ENCODE measurements around the gene C17orf100.

C17orf100 gene

DNA sequence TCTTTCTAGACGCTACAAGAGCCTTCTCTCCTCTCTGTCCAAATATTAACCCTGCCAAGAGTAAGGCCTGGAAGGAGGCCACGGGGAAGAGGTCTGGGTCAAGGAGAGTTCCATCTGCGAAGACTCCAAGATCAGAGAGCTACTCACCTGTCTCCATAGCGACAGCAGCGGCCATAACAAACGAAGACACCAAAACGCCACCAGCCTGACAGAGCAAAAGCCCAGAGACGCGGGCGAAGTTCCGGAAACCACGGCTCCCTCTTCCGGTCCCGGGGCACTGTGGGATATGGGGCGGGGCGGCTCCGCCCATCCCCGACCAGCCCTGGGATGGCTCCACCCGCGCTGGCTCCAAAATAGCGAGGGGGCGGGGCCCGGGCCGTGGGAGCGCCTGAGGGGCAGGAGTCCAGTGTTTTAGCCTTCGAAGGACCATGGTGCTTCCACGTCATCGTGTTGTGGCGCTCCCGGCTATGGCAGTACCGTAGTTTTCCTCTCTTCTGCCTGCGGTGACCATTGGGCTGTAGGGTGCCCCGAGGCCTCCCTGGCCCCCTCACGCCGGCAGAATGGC is at the start of gene C17orf100, which contains the start of gene MED31:
Gene C17orf100, plus strand, starts transcription at position 409 of the 565 bp plus-strand sequence. Its CDS starts 152 bp downstream, at position 561.
Gene MED31, minus strand, starts transcription at position 252 of the 565 bp plus-strand sequence. Its CDS starts 77 bp downstream, at position 175.
- DNase-seq, result peak; percentile 97

DNA sequence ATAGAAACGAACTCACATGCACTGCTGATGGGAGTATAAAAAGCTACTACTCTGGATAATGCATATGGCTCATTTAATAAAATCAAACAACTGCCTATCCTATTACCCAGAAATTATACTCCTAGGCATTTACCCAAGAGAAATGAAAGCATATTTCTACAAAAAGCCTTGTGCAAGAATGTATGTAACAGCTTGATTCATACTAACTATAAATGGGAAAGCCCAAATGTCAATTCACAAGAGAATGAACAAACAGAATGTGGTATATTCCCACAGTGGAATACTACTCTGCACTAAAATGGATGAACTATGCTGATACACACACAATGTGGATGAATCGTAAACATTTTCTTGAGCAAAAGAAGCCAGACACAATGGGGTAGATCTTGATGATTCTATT is 49.4 kb upstream of the C17orf100 start:
- no peak for DNase-seq

DNA sequence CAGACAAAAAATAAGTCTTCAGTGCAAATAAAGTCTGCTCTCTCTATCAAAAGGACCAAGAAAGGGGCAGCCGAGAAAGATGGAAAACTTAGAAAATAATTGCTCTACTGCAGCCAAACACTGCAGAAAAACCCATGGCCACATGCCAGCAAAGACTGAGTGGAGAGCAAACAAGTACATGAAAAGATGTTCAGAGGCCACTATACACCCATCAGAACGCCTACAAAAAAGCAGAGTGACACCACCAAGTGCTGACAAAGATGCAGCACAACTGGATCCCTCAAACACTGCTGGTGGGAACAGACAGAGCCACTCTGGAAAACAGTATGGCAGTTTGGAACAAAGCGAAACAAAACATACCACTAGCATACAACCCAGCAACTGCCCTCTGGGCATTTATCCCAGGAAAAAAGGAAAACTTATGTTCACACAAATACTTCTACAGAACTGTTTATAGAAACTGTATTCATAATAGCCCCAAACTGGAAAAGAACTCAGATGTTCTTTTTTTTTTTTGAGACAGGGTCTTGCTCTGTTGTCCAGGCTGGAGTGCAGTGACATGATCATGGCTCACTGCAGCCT is 47.7 kb upstream of the C17orf100 start:
- DNase-seq, result no peak

DNA sequence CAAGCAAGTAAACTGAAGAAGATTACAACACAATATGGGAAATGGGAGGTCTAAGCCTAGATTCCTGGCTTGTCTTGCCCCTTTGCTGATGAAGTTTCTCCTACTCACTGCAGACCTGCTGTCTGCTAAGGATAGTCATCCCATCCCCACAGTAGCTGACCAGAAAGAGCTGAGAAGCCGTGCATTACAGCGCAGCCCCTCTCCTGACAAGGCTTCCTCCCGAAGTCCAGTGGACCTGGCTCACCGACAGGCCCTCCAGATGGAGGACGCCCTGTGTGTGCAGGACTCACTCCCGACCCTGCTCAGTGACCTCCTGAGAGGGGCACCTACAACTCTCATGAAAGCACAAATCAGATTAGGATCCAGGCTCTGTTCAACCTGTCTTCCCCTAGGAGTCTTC is 46.4 kb upstream of the C17orf100 start:
- DNase-seq, result no peak

DNA sequence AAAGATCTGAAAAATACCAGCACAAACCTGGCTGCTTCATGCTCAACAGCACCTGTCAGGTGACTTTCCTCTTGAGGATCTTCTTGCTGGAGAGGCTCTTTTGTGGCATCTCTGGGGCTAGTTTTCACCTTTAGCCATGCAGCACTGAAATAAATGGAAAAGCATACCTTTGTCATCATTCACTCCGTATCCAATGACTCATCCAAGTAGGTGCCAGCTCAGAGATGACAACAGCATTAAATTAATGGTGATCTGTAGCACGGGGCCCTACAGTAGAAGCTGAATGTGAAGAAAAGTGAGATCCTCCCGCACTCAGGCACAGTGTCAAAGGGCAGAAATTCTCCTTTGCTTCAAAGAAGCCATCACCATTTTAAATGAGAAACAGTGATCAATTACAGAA is 43.2 kb upstream of the C17orf100 start:
- no peak for DNase-seq

DNA sequence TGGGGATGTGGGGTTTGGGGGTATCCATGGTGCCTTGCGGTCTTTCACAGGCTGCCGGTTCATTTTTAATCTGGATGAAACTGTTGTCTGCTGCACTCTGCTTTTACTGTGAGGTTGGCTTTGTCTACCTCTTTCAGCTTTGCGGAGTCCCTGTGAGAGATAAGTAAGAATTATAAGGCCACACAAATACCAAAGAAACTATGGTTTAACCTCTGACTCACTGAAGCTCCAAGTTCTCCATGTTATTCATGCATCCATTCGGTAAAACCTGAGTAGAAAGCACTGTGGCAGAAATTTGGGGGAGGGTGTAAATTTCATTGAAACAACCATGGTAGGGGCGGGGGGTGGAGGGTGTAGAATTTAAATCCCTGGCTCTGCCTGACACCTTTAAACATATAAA is 41.6 kb upstream of the C17orf100 start:
- DNase-seq, result no peak

DNA sequence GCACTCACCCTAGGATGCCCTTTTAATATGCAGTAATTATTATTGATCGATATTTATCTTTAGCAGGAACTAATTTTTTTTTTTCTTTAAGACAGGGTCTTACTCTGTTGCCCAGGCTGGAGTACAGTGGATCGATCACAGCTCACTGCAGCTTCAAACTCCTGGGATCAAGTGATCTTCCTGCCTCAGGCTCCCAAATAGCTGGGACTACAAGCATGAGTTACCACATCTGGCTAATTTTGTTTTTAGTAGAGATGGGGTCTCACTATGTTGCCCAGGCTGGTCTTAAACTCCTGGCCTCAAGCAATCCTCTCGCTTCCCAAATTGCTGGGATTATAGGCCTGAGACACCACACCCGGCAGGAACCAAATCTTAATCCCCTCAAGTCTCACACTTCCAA is 40.3 kb upstream of the C17orf100 start:
- no peak for DNase-seq

DNA sequence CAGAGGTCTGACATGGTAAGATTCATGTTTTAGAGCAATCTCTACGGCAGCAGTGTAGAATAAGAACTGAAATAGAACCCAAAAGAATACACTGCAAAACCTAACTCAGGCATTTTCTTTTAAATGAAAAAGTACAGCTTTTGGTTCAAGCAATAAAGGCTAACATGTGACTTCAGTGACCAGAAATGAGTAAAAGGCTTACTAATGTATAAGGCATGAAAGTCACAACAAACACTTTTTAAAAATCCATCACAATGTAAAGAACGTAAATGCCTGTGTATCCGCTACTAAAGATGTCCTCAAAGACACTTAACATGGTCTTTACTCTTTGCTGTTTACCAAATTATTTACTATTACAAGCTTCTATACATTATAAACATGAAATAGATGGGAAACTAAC is 27.6 kb upstream of the C17orf100 start:
- no peak for DNase-seq

DNA sequence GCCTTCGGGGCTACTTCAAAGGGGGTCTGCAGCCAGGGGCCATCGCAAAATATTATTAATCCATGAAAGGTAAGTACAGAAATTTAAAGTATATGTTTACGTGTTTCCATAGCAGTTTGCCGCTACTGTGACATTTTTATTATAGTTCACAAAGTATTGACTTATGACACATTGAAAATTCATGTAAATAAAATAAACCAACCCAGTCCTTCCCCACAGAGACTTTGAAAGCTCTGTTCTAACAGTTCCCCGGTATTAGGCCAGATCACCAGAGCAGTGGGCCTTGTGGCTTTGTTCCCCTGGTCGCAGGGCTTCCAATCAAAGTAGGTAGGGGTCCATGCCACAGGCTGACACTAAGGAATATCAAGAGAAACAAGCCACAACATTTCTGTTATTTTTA is 24.9 kb upstream of the C17orf100 start:
- DNase-seq, result no peak

DNA sequence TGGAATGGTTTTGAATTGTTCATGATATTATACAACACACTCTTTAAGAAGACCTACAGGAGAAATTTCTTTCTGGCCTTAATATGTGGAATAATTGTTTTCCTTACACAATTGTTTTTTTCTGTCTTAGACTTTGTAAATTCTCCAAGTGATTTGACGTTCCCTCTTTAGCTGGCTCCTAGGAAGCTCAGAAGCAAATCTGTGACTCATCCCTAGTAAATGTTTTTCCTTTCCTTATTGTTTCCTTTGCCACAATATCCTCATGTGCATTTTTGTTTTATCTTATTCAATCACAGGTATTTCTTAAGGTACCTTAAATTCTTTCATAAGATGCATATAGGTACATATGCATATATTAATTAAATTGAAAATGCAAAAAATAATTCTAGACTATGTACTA is 24.5 kb upstream of the C17orf100 start:
- DNase-seq, result no peak

DNA sequence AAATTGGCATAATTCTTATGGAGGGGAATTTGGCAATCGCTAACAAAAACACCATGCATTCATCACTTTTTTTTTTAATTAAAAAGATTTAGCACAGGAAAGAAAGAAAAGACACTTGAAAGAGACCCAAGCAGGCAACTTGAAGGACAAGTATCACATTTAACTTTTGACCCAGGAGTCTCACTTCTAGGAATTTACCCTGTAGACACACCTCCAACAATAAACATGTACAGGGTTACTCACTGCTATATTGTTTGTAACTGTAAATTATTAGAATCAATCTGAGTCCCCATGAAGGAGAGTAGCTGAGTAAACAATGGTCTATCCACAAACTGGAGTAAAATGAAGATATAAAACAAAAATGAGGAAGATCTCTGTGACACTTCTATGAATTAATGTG is 21.2 kb upstream of the C17orf100 start:
- no peak for DNase-seq

DNA sequence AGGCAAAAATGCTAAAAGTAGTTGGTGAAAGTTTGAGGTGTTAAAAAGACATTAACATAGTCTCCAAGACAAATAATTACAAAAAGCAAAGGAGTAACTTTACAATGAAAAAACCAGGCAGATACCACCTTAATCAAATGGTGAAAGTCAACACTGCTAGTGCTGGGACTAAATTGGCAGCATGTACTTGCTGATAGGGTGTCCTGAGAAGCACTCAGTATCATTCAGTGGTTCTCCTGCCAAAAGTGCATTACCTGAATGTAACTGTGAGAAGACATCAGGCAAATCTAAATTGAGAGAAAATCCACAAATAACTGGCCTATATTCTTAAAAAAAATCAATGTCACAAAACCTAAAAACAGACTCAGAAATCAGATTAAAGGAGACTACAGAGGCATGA is 19.0 kb upstream of the C17orf100 start:
- DNase-seq, result no peak

DNA sequence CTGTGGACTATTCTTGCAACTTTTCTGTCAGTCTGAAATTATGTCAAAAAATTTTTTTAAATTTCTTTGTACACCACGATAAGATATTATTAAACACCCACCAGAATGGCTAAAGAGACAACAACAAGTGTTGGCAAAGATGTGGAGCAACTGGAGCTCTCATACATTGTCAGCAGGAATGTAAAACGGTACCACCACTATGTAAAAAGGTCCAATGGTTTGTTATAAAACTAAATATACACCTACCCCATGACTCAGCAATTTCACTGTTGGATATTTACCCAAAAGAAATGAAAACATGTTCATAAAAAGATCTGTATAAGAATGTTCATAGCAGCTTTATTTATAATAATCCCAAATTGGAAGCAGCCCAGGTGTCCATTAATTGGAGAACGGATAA is 18.3 kb upstream of the C17orf100 start:
- no peak for DNase-seq

DNA sequence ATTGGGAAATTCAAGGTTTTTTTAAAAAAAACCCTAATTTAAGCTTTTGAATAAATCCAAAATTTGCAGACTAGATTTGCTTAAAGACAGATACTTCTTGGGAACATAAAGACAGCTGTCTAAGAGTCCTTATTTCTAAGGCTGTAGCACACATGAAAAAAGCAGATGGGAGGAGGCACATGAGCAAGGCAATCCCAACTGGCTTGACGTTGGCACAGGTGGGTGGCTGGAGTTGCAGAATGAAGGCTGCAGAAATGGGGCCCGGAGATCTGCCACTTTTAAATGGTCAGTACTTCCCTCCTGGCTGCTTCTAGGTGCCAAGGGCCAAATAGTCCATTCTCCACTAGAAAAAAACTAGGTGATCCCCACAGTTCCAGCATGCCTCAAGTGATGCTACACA is 15.5 kb upstream of the C17orf100 start:
- DNase-seq, result no peak

DNA sequence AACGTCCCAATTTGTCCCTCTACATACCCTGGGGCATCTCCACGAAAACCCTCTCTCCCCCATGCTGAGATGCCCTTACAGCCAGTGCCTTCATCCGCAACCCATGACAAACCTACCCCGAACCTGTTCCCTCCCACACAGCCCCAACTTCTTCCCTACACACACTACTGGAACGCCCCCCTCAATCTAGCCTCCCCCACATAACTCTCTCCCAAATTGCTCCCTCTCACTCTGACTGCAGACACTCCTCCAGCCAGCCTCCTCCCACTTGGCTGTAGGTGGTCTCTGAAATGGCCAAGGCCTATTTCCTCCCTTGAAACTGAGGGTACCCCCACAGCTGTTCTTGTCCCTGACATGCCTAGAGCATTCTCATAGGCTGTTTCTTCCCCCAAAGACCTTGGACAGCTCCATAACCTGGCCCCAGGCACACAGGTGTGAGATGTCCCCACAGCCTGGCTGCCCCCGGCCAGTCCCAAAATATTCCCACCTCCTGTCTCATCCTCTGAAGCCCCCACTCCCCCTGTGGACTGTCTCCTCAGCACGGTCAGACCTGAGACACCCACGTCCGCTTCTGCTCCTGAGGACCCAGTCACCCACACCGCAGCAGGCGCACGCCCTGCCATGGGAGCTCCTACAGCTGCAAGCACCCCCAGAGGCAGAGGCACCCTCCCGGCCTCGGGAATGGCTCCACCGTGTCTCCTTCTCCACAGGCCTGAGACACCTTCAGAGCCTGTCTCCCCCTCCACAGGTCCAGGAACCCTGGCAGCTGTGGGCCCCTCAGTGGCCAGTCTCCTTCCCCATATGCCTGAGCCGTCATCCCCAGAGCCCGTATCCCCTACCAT is 14.7 kb upstream of the C17orf100 start:
- DNase-seq, result no peak

DNA sequence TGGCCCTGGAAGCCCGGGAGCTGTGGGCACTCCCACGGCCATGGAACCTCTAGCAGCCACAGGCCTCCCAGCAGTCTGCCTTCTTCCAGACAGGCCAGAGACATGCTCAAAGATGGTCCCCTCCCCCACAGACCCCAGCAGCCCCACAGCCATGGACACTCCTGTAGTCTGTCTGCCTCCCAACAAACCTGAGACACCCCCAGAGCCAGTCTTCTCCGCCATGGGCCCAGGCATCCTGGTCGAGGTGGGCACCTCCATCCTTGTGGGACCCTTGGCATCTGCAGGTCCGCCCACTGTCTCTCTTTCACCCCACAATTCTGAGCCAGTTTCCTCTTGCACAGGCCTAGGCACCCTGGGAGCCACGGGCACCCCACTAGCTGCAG is 14.1 kb upstream of the C17orf100 start:
- DNase-seq, result no peak

DNA sequence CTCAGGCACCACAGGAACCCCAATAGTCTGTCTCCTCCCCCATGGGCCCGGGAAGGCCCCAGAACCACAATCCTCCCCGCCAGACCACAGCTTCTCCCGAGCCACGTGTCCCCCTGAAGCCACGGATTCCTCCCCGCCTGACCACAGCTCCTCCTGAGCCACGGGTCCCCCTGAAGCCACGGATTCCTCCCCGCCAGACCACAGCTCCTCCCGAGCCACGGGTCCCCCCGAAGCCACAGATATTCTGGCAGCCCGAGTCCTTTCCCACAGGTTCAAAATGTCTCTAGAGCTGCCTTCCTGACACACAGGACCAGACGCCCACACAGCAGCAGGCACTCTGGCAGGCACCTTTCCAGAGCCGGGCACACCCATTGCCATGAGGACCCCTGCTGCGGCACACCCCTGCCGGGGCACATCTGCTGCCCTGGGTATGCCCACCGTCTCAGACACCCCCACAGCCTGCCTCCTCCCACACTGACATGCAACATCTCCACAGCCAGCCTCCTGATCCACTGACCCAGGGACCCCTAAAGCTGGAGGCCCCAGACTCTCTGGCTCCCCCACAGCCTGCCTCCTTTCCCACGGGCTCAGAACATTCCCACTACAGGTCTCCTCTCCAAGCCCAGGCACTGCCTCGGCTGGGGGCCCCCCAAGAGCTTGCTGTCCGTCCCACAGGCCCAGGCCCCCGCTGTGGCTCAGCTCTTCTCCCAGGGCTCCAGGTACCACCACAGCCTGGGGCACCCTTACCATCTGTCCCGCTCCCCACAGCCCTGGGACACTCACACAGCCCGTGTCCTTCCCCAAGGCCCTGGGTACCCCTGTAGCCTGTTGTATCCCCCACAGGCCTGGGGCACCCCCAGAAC is 13.3 kb upstream of the C17orf100 start:
- no peak for DNase-seq

DNA sequence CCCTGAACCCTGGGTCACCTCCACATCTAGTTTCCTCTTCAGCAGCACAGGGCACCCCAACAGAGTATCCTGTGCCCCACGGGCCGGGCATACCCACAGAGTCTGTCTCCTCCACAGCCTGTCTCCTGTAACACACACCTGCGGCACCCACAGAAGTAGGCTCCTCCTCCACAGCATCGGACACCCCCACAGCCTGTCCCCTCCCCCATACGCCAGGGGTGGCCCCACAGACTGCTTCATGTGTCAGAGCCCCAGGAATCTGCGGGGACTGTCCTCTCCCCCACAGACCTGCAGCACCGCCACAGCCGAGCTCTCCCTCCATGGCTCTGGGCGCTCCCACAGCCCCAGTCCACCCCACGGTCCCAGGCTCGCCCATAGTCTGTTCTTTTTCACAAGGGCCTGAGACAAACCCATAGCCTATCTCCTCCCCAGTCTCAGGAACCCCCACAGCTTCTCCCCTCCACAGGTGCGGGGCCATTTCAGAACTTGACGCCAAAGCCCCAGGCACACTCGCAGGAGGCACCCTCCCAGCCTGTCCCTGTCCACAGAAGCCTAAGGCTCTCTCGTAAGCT is 12.5 kb upstream of the C17orf100 start:
- no peak for DNase-seq

DNA sequence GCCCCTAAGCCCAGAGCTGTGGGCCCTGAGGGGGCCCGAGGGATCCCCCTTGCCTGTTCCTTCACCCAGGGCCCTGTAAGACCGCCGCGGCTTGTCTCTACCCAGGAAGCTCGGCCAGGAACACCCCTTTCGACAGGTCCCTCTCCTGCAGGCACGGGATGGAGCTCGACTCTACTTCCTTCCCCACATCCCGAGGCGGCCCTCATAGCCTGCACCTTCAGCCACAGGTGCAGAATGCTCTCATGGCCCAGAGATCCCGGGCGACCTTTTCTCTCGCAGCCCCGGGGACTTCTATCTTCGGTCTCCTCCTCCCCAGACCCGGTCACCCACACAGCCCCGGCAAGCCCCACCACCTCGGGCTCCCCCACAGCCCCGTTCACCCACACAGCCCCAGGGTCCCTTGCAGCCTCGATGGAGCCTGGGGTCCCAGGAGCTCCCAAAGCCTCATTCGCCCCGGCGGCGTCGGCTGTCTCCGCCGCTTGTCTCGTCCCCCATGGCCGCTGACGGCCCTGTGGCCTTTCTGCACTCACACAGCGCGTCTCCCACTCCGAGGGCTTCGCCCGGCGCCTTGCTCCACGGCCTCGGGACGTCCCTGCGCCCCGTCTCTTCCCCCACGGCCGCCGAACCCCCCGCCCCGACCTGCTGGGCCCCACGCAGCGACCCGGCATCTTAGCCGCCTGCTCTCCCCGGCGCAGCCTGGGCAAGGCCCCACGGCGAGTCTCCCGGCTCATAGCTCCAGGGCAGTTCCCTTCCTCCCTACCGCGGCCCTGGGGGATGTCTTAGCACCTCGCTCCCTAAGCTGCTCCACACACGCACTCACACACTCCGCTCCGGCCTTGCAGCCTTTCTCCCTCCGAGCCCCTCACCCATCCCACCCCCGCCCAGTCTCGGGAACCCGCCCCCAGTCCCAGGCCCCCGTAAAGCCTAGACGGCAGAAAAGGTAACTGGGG is 11.7 kb upstream of the C17orf100 start:
- DNase-seq, result peak; percentile 73

DNA sequence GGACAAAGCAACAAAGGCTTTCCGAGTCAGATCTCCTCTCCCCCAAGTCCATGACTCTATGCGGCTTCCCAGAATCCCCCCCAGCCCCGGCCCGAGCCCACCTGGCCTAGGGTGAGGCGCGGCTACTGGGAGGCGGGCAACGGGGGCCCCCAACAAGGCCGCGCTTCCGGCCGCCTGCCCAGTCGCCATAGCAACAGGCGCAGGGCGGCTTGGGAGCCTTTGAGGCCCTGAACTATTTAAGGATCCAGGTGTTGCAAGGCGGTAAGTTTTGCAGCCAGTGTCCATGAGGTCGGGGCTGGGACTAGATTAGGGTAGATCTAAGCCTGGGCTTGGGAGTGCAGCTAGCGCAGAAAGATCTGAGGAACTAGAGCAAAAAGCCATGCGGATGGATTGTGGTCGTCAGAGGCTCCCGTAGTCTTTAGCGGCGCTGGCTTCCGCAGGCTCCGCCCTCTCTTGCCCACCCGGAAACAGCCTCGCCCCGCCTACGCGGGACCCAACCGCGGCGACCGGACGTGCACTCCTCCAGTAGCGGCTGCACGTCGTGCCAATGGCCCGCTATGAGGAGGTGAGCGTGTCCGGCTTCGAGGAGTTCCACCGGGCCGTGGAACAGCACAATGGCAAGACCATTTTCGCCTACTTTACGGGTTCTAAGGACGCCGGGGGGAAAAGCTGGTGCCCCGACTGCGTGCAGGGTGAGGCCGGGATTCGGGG is 10.9 kb upstream of the C17orf100 start, which contains the start of the genes KIAA0753 and TXNDC17:
Gene KIAA0753, minus strand, starts transcription at position 176 of the 711 bp plus-strand sequence. CDS start 5,608 bp downstream, outside the sequence.
Gene TXNDC17, plus strand, starts transcription at position 525 of the 711 bp plus-strand sequence. Its CDS starts 23 bp downstream, at position 548.
- peak; percentile 98 for DNase-seq
